Measurements from ENCODE around the gene LSM3. TPM values are rescaled to one million over a fixed set of nuclear protein-coding genes. Genes with fewer than 3 reads are reported as not detected.

LSM3 gene
- total RNA-seq, 1 experiment from 2014 or later, result 10.2 TPM

GRCh38 chr3:14202874-14203520 is 24.4 kb downstream of the LSM3 start:
- Mint-ChIP-seq H3K4me1 (ENCODE audit: insufficient read depth, unreplicated experiment) (peaks cover 25% of the 10 kb centered on the region), H3K4me3 (ENCODE audit: unreplicated experiment) (no peak overlapping the region), H3K9me3 (ENCODE audit: unreplicated experiment) (no peaks in the 10 kb centered on the region), H3K36me3 (ENCODE audit: insufficient read depth, unreplicated experiment) (peaks cover 28% of the 10 kb centered on the region), H3K27me3 (ENCODE audit: insufficient read depth, unreplicated experiment) (no peaks in the 10 kb centered on the region), H3K27ac (ENCODE audit: low read depth, unreplicated experiment) (no peak overlapping the region)
- TF ChIP-seq, protein P1, sequence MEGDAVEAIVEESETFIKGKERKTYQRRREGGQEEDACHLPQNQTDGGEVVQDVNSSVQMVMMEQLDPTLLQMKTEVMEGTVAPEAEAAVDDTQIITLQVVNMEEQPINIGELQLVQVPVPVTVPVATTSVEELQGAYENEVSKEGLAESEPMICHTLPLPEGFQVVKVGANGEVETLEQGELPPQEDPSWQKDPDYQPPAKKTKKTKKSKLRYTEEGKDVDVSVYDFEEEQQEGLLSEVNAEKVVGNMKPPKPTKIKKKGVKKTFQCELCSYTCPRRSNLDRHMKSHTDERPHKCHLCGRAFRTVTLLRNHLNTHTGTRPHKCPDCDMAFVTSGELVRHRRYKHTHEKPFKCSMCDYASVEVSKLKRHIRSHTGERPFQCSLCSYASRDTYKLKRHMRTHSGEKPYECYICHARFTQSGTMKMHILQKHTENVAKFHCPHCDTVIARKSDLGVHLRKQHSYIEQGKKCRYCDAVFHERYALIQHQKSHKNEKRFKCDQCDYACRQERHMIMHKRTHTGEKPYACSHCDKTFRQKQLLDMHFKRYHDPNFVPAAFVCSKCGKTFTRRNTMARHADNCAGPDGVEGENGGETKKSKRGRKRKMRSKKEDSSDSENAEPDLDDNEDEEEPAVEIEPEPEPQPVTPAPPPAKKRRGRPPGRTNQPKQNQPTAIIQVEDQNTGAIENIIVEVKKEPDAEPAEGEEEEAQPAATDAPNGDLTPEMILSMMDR (IDR thresholded peaks at IDR 0.05; ENCODE audit: unreplicated experiment), result no peak
- intact Hi-C loops (cut with micrococcal nuclease), result loop anchor here (1.0 to 5.0 kb wide), 7 partner anchors 58 to 719 kb away; partner anchors contain the start of gene SLC6A6
- no peak for DNase-seq (ENCODE audit: unreplicated experiment)
- CTCF ChIA-PET, result interaction anchor here (0.6 to 6.7 kb wide), 68 partner anchors 7 to 740 kb away, joined by 3 to 138 read pairs (median 5); partner anchors contain the start of genes LSM3 and XPC
- BruUV-seq (replicated peaks), result no TSS peak
- POLR2A ChIA-PET, result interaction anchor here (0.5 to 3.1 kb wide), 17 partner anchors 19 to 718 kb away, joined by 3 to 20 read pairs (median 4); partner anchors contain the start of genes CCDC174, LSM3 and XPC

DNA sequence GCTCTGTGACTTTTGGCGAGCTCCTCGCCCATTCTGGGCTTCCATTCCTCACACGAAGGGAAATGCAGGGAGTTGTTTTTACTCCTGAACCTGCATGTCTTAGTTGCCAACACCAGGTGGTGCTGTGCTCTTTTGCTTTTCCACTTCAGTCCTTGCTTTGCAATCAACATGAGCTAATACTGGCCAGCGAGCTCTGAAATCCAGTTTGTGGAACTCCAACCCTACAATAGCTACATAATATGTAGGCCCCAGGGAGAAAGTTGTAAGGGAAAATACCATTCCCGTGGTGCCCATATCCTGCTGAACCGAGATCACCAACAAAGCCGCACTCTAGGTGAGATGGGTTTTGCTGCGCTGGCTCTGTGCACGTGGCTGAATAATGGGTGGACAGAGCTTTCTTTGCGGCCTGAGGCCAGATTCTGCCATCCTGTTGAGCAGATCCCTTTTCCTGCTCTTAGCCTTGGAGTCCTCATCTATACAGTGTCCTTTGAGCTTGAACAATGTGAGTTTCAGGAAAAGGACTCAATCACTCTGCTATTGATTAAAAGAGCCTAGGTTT is 25.0 kb downstream of the LSM3 start:
- TF ChIP-seq, protein P1 (IDR thresholded peaks at IDR 0.05; ENCODE audit: unreplicated experiment), result peak; percentile 68
- no peak overlapping the region for H3K4me3 Mint-ChIP-seq (ENCODE audit: unreplicated experiment)
- DNase-seq (ENCODE audit: unreplicated experiment), result peak; percentile 75
- peaks cover 22% of the 10 kb centered on the region for H3K36me3 Mint-ChIP-seq (ENCODE audit: insufficient read depth, unreplicated experiment)
- H3K27me3 Mint-ChIP-seq (ENCODE audit: insufficient read depth, unreplicated experiment), result no peaks in the 10 kb centered on the region
- ChIA-PET POLR2A (interaction anchor here (0.5 to 2.6 kb wide), 17 partner anchors 19 to 717 kb away, joined by 3 to 20 read pairs (median 4); partner anchors contain the start of genes CCDC174, LSM3 and XPC), CTCF (interaction anchor here (0.6 to 6.7 kb wide), 80 partner anchors 7 to 743 kb away, joined by 3 to 138 read pairs (median 5); partner anchors contain the start of genes CCDC174, LSM3, NR2C2 and XPC)
- intact Hi-C loops (cut with micrococcal nuclease), result loop anchor here (1.0 to 5.0 kb wide), 7 partner anchors 58 to 719 kb away; partner anchors contain the start of gene SLC6A6
- H3K9me3 Mint-ChIP-seq (ENCODE audit: unreplicated experiment), result no peaks in the 10 kb centered on the region
- peaks cover 24% of the 10 kb centered on the region for H3K4me1 Mint-ChIP-seq (ENCODE audit: insufficient read depth, unreplicated experiment)
- BruUV-seq (replicated peaks), result no TSS peak
- no peak overlapping the region for H3K27ac Mint-ChIP-seq (ENCODE audit: low read depth, unreplicated experiment)

DNA sequence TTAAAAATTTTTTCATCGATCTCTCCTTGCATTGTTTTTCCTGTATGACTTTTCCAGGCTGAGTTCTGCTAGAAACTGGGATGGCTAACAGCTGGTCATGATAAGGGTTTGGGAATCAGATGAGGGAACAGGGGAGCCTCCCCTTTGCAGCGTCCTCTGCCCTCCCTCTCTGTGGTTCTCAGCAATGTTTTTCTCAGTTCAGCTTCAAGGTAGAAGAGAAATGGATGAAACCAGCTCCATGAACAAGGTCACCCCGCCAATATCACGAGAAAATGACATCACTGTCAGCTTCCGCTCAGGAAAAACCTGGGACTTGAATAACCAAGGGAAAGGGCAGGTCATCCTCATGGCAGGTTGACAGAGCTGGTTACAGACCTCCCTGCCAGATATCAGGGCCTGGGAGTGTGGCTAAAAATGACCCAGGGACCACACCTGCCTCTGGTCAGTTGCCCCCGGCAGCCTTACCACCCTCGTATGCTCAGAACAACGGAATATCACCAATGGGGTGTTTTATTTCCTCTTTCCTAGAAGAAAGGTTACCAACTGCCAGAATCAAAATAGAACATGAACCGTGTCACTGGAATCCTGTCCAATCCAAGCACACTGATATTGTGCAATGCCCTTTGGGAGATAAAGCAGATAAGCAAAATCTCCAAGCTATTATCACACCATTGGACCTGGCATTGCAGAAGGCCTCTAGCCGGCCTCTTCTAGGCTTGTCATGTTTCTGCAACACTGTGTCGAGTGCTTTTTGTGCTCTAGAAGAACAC is 26.1 kb downstream of the LSM3 start:
- H3K36me3 Mint-ChIP-seq (ENCODE audit: insufficient read depth, unreplicated experiment), result peaks cover 11% of the 10 kb centered on the region
- H3K4me3 Mint-ChIP-seq (ENCODE audit: unreplicated experiment), result no peak overlapping the region
- H3K27me3 Mint-ChIP-seq (ENCODE audit: insufficient read depth, unreplicated experiment), result no peaks in the 10 kb centered on the region
- H3K27ac Mint-ChIP-seq (ENCODE audit: low read depth, unreplicated experiment), result no peak overlapping the region
- H3K9me3 Mint-ChIP-seq (ENCODE audit: unreplicated experiment), result no peaks in the 10 kb centered on the region
- POLR2A ChIA-PET, result interaction anchor here (0.8 to 2.6 kb wide), 4 partner anchors 26 to 263 kb away, joined by 3 to 20 read pairs (median 10); partner anchors contain the start of genes CHCHD4, LSM3, TMEM43 and XPC
- no peak for DNase-seq (ENCODE audit: unreplicated experiment)
- TF ChIP-seq, protein P1 (IDR thresholded peaks at IDR 0.05; ENCODE audit: unreplicated experiment), result no peak
- peaks cover 13% of the 10 kb centered on the region for H3K4me1 Mint-ChIP-seq (ENCODE audit: insufficient read depth, unreplicated experiment)
- intact Hi-C loops (cut with micrococcal nuclease), result loop anchor here (5.0 kb wide), 2 partner anchors 307 to 718 kb away; no protein-coding TSS in a partner anchor
- no TSS peak for BruUV-seq (replicated peaks)
- CTCF ChIA-PET, result interaction anchor here (0.7 to 6.7 kb wide), 36 partner anchors 8 to 722 kb away, joined by 3 to 138 read pairs (median 8); partner anchors contain the start of gene CCDC174

Data from MCF 10A (cell line).